ENCODE measurements around the gene ARL15. TPM values are rescaled to one million over a fixed set of nuclear protein-coding genes. Genes with fewer than 3 reads are reported as not detected.

The ARL15 gene
- total RNA-seq, 4 donors from 2014 or later, result 16.6 to 48.8 (median 32.3) TPM

DNA sequence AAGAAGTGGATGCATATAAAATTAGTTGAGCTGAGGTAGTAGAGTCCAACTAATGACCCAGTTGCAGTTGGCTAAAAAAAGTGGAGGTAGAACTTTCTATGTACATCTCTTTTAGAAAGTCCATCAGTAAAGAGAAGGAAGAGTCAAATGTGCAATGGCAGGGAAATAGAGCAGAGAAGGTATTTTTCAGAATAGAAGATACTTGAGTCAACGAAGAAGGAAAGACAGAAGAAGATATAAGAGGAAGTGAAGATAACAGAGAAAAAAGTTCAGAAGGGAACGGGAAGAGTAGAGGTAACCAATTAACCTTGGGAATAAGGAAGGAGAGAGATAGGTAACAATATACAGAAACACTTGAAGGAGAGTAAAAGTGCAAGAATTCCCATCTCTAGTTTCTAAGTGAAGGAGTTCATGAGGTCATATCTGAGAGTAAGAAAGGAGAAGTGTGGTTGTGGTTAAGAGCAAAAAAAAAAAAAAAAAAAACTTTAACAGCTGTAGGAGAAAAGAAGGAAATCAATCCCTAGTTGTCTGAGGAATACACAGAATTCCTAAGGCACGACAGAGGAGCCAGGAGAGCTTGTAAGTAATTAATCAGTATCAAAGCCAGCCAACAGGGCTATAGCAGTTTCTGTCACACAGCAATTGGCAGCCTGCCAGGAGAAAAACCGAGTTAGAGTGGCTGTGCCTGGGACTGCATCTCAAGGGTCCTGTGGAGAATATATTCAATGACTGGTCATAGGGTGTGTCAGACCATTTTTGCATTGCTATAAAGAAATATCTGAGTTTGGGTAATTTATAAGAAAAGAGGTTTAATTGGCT is 61.0 kb downstream of the ARL15 start:
- WGBS, 2 donors, result 40 to 42% methylated on average over 4 of the region's 4 CpGs
- TF ChIP-seq POLR2A (IDR thresholded peaks at IDR 0.05), result no peak
- TF ChIP-seq, protein P1, sequence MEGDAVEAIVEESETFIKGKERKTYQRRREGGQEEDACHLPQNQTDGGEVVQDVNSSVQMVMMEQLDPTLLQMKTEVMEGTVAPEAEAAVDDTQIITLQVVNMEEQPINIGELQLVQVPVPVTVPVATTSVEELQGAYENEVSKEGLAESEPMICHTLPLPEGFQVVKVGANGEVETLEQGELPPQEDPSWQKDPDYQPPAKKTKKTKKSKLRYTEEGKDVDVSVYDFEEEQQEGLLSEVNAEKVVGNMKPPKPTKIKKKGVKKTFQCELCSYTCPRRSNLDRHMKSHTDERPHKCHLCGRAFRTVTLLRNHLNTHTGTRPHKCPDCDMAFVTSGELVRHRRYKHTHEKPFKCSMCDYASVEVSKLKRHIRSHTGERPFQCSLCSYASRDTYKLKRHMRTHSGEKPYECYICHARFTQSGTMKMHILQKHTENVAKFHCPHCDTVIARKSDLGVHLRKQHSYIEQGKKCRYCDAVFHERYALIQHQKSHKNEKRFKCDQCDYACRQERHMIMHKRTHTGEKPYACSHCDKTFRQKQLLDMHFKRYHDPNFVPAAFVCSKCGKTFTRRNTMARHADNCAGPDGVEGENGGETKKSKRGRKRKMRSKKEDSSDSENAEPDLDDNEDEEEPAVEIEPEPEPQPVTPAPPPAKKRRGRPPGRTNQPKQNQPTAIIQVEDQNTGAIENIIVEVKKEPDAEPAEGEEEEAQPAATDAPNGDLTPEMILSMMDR (IDR thresholded peaks at IDR 0.05), result no peak
- intact Hi-C loops (cut with DNase I; ENCODE audit: low total_unique reads), result loop anchor here (10.0 kb wide), 2 partner anchors 55 to 175 kb away; no protein-coding TSS in a partner anchor
- H3K4me3 ChIP-seq (ENCODE audit: low read depth, poor library complexity, severe bottlenecking), result no peak overlapping the region
- DNase-seq (ENCODE audit: low spot score in 2 of 2), result peak in 1 of 2 donors; percentile 84

- no peak for DNase-seq (ENCODE audit: low spot score in 2 of 2)
- 63 to 69% methylated on average over 5 of the region's 5 CpGs for whole genome bisulfite sequencing, 2 donors
- intact Hi-C loops (cut with DNase I; ENCODE audit: low total_unique reads), result loop anchor here (10.0 kb wide), 1 partner anchor 178 kb away; no protein-coding TSS in a partner anchor
- TF ChIP-seq POLR2A (IDR thresholded peaks at IDR 0.05), result no peak
- TF ChIP-seq, protein P1 (IDR thresholded peaks at IDR 0.05), result no peak
- H3K4me3 ChIP-seq (ENCODE audit: low read depth, poor library complexity, severe bottlenecking), result no peak overlapping the region
Measured at GRCh38 chr5:54247226-54247625, 63.1 kb downstream of the ARL15 start.

GRCh38 chr5:54243483-54244080 is 66.8 kb downstream of the ARL15 start:
- no peak overlapping the region for H3K4me3 ChIP-seq (ENCODE audit: low read depth, poor library complexity, severe bottlenecking)
- TF ChIP-seq, protein P1 (IDR thresholded peaks at IDR 0.05), result no peak
- TF ChIP-seq POLR2A (IDR thresholded peaks at IDR 0.05), result no peak
- 55 to 57% methylated on average over 4 of the region's 4 CpGs for WGBS, 2 donors
- intact Hi-C loops (cut with DNase I; ENCODE audit: low total_unique reads), result loop anchor here (10.0 kb wide), 1 partner anchor 181 kb away; no protein-coding TSS in a partner anchor
- DNase-seq (ENCODE audit: low spot score in 2 of 2), result no peak

DNA sequence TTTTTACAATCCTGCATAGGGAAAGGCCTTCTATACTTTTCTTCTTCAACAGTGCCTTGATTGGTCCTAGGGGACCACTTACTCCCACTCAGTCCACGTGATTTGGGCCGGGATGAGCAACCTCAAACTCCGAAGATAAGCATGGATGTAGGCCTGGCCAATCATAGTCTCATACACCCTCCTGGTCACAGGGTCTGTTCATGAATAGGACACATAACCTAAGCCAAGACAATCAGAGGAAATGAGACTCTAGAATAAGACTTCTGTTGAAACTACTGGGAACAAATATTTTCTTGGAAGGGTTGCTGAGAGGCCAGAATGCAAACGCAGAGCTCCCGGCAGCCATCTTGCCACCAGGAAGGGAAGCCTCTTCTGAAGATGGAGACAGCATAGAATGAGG is 68.1 kb downstream of the ARL15 start:
- TF ChIP-seq, protein P1 (IDR thresholded peaks at IDR 0.05), result no peak
- no peak for TF ChIP-seq POLR2A (IDR thresholded peaks at IDR 0.05)
- WGBS, 2 donors, result 83 to 89% methylated on average over 5 of the region's 5 CpGs
- H3K4me3 ChIP-seq (ENCODE audit: low read depth, poor library complexity, severe bottlenecking), result no peak overlapping the region
- DNase-seq (ENCODE audit: low spot score in 2 of 2), result no peak
- intact Hi-C loops (cut with DNase I; ENCODE audit: low total_unique reads), result loop anchor here (10.0 kb wide), 1 partner anchor 183 kb away; no protein-coding TSS in a partner anchor

DNA sequence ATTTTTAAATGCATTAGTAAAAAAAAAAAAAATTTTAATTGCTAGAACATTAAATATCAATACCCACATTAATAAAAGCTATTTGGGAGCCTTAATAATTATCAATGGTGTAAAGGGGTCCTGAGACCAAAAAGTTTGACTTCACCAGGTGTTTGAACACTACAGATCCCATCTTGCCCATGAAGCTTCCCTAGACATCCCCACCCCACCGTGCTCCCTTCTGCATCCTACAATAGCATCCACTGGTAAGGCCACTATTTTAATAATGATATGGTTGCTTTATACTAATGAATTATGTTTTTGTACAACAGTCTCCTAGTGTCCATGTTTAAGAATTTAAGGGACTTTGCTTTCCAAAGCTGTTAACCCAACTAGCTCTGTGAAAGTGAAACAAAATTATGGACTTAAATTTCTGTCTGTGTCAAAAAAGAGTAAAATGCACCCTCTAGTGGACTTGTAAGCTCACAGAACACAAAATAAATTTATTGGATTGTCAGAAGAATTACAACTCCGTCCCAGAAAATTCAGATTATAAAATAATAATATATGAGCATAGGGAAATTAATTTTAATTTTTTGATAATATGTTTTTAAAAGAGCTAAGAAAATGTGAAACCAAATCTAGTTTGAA is 76.0 kb downstream of the ARL15 start:
- 45 to 54% methylated on average over 2 of the region's 2 CpGs for WGBS, 2 donors
- no peak overlapping the region for H3K4me3 ChIP-seq (ENCODE audit: low read depth, poor library complexity, severe bottlenecking)
- DNase-seq (ENCODE audit: low spot score in 2 of 2), result no peak
- TF ChIP-seq POLR2A (IDR thresholded peaks at IDR 0.05), result no peak
- TF ChIP-seq, protein P1 (IDR thresholded peaks at IDR 0.05), result no peak
- intact Hi-C loops (cut with DNase I; ENCODE audit: low total_unique reads), result loop anchor here (5.0 kb wide), 1 partner anchor 1062 kb away; no protein-coding TSS in a partner anchor
